IPS DF 4.7 (cell line): ENCODE measurements around the gene FNTB.

ENCODE experiments used
- DNase-seq: peaks from one replicate; pipeline ENCODE4 v3.0.0-alpha.2; 2013; ENCODE audit warnings: low spot score; ENCODE audit errors: extremely low read depth

The FNTB gene

DNA sequence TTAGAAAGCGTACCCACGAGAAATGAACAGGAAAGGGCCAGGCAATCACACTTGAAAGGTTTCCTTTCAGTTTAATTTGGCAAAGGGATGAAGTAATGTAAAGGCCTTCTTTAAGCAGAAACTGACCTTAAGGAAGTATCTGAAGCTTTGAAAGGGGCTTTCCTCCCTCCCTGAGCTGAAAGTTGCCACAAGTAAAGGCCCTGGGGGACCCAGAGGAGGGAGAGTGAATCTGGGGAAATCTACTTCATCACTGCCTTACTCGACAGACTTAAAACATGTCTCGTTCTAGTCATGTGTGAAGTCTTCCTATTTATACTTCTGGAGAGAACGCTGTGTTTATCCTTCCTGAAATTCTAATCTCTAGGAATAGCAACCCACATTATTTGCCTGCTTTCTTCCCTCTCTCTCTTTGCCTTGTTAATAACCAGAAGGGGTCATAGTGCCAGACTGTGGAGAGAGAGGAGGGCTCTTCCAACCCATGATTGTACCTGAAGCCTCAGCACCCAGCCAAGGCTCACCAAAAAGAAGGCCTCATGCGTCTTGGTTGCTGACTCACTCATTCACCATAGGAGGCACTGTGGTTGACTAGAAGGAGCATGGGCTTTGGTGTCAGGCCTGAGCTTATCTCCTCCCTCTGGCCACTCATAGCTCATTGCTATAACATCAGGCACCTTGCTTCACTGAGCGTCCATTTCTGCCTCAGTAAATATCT, 33.9 kb upstream of the FNTB start:
- no peak for DNase-seq

DNA sequence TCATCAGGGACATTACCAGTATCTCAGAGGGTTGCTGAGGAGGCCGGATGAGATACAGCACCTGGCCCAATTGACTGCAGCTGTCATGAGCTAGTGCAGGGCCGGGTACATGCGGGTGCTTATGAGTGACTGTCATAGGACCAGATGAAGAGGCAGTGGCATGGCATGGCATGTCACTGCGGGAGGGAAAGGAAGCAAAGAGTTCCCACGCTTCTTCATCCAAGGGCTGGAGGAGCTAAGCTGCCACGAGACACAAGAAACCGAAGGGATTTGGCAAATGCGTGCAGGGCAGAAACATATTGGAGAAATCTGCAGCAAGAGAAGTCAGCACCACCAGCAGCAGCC, 33.4 kb upstream of the FNTB start:
- DNase-seq = no peak

DNA sequence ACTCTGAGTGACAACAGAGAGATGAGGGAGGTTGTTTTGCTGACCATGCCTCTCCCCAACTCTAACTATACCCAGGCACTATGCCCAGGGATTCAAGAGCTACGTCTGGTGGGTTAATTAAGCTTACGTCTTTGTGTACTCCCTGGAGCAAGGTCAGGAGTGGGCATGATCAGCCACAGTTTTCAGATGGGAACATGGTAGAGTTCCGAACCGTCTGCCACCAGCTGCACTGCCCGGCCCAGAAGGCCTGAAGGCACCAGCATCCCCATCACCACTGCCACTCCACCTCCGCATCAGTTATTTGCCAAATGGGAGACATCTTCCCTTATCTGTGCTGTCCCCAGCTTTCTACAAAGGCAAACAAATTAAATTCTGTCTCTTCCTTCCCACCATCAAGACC, 33.0 kb upstream of the FNTB start:
- DNase-seq = no peak

DNA sequence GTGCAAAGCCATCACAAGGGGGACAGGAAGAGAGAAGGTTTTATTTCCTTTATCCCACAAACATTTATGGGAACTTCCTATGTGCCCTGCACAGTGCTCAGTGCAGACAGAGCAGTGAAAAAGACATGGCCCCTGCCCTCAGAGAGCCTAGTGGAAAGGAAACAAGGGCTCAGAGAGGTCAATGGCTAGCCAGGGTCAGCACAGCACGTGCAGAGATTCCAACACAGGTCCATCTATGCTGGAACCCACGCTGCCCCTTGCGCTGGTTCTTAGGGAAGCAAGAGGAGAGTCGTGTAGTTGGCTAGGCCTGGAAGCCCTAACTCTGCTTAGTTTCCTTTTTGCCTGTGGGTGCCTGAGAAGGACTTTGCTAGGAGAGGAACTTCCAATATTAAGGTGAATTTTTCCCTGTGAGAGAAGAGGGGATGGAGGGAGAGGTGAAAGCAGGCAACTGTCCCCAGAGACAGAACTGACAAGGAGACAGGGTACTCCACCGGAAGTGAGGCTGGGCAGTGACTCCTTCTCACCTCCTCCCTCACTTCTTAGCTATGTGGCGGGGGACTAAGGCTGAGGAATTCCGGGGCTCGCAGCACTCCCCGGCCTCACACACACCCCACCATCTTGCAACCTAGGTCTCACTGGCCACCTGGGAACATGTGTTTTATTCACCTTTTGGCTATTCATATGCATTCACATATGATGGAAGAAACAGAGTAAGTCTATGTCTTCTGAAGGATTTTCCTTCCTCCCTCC, 32.0 kb upstream of the FNTB start:
- DNase-seq = no peak

DNA sequence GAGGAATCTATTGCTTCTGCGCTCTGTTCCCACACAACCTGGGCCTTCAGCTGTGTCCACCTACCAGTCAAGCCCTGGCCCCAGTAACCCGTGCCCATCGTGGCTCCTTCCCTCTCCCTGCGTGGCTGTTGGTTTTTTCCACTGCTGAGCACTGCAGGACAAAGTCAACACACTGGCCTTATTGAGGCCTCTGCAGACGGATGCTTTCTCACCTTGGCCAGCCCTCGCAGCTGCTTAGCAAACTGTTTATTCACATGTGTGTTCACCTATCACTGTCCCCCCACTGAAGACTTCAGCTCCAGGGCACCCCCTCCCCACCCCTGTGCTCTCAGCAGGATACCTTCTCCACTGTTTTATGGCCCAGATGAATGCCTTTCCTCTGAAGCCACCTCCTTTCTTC, 31.4 kb upstream of the FNTB start:
- no peak for DNase-seq

DNA sequence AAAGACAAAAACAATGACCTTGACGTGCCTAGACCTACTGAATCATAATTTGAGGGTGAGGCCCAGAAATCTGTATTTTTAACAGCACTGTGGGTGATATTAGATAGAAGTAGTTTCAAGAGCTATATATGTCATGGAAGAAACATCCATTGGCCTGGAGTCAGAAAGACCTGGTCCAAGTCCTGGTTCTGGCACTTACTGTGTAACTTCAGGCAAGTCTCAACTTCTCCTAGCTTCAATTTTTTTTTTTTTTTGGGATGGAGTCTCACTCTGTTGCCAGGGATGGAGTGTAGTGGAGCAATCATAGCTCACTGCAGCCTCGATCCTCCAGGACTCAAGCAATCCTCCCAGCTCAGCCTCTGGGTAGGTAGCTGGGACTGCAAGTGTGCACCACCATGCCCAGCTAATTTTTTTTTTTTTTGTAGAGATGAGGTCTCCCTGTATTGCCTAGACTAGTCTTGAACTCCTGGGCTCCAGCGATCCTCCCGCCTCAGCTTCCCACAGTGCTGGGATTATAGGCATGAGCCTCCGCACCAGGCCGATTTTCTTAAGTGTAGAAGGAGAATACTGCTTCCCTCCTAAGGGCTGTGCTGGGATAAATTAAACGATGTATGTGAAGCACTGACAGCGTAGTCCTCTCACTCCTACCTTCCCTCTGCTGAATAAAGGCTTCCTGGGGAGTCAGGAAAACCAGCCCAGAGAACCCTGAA, 29.8 kb upstream of the FNTB start:
- no peak for DNase-seq

DNA sequence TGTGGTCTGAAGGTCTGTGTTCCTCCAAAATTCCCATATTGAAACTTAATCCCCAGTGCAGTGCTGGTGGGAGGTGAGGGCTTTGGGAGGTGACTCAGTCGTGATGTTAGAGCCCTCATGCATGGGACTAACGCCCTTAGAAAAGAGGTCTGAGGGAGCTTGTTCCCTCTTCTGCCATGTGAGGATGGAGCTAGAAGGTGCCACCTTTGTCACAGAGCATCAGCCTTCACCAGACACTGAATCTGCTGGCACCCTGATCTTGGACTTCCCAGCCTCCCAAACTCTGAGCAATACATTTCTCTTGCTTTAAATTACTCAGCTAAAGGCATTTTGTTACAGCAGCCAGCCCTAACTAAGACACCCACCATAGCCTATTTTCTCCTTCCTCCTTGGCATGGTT, 28.5 kb upstream of the FNTB start:
- DNase-seq = no peak

DNA sequence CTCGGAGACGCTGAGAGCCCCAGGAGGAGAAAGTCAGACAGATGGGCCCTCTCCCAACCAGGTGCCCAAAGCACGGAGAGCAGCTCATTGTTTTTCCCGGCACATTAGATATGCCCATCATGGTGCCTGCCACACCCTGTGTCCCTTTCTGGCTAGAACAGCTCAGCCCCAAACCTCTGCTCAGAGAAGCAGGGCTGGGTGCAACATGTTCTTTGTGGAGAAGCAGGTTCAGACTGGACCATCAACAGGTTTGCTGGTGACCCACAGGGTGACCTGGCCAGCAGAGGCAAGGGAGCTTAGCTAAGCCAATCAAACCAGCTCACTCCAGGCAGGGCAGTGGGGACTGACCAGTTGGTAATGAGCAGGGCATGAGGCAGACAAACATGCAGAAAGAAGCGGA, 28.0 kb upstream of the FNTB start:
- DNase-seq = no peak

DNA sequence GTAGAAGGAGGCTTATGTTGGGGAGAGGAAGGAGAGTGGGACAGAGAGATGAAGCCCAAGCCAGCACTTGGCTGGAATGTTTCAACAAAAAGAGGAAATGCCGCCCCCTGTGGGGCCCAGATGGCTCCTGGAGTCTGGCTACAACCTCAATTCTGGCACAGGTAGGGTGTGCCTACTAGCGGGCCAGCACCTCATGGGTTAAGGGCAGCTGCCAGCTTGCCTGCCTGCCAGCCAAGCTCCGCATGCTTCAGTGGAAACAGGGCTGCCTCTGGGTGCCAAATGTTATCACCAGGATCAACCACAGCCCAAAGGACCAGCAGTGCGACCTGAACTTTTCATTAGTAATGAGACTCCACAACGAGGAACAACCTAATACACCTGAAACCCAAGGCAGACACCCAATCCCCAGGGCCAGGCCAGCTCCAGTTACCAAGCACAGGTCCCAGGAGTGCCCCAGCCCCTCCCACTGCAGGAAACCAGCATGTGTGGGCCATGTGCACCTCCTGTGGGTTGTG, 25.9 kb upstream of the FNTB start:
- DNase-seq = peak; percentile 49

DNA sequence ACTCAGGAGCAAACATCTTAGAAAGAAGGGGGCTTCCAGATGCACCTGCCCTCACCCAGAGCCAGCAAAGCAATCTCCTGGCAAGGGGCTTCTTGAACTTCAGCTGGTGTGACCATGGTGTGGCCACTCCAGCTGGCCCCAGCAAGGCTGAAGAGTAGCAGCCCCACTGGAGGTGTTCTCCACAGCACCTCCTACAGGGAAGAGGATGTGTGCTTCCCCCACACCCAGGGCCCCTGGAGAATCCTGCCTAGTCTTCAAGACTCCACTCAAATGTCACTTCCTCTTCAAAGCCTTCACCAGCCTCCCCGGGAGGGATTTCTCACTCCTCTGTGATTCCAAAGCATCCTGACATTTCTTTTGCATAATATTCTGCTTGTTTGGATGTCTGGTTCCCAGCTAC, 23.1 kb upstream of the FNTB start:
- DNase-seq = no peak

DNA sequence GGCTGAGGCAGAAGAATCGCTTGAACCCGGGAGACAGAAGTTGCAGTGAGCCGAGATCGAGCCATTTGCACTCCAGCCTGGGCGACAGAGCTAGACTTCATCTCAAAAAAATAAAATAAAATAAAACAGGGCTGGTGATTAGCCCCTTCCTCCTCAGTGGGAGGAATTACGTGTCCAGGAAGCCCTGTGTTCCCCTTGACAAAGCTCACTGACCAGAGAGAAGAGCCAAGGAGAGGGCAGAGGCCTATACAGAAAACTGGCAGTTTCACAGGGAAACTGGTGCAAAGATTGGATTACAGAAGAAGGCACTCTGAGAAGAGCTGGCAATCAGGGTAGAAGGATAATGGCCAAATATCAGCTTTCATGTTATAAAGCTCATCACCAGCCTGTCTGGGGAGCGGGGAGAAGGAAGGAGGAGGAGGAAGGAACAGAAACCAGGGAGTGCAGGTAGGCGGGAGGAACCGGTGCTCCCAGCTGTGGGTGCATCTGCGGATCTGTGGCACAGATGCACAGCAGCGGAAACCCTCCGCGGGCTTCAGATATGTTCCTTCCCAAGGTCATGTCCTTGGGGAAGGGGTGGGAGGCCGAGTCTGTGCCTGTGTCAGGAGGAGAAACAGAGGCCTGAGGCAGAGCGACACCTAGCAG, 21.2 kb upstream of the FNTB start:
- DNase-seq = no peak

DNA sequence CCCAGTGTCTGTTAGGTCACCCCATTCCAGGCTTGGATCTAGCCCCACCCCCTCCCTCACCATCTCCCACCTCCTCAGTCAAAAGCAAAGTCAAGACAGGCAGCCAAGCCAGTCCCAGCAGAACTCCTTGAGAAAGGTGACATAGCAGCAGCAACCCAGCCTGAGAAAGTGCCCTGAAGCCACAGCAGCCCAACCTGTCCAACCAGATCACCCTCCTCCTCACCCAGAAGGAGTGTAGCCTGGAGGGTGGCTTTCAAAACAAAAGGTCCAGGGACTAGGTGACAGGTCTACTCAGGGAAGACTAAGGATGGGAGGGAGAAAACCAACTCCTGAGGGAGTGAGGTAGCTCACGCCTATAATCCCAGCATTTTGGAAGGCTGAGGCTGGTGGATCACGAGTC, 19.7 kb upstream of the FNTB start:
- no peak for DNase-seq

DNA sequence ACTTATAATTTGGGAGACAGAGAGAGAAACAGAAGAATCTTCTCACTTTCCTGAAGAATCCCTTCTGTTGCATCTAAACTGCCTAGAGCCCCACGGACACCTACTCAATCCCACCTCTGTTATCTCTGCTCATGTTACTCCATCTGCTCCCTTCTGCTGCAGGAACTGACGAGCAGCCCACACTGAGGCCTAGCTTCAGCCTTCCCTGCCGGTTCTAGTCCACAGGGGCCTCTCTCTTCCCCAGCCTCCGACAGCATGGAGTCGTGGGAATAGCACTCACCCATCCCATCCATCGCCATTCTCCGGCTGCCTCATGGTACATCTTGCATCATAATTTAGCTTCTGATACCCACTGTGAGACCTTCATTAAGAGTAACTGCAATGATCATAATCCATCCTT, 18.5 kb upstream of the FNTB start:
- no peak for DNase-seq

DNA sequence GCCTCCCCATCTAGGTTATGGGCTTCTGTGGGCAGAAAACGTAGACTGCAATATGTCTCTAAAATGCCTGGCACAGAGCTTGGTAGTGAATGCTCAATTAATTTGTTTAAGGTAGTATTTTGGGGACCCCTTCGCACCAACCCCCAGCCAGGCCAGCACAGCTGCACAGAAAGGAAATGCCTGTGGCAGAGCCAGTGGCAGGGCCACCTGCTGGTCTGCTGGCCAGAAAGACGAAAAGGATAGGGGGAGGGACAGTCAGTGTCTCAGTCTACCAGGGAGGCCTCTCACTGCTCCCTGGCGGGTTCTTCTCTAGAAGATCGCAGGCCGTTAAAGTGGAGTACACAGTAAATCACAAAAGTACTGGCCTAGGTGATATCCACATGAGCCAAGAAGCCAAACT, 18.0 kb upstream of the FNTB start:
- no peak for DNase-seq

DNA sequence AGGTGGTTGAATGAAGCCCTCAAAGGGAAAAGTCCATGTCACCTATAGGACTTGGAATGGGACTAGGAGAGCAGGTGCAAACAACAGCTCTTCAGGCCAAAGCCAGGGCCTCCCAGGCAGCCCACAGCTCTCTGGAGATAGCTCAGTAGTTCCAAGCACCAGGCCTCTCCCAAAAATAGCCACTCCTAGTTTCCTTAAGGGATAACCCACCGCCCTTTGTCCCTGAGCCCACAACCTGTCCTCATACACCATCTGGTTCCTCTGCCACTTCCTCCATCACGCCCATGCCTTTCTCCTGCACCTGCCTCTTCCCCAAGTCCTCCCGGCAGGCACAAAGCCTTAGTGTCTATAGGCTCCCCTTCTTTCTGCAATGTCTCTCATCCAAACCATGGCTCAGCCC, 16.7 kb upstream of the FNTB start:
- no peak for DNase-seq

DNA sequence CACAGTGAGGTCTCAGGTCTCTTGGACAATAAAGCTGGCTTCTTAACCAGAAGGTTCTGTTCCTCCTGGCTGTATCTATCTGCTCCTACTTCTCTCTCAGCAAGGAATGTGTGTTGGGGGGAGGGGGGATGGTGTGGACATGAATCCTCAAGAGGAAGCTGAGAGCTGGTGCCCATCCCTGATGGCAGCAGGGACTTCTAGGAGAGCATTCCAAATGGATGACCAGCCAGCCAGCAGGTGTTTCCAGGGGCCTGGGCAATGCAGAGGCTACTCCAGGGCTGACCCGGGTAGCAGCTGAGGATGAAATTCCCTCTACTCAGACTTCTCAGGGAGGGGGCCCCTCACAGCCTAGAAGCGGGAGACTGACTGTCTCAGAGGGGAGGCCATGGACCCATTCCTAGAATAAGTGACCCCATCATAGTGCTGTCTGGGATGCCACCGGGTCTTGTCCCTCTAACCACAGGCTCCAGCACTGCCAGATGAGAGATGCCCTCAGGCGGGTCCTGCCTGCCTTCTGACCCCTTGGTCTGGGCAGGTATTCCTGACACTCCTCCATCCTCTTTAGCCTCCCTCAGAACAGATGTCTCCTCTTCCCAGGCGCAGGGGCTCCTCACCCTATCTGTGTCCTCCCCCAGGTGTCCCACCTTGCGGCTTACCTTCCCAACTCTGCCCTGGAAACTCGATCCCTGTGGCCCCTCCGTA, 15.8 kb upstream of the FNTB start:
- DNase-seq = no peak

DNA sequence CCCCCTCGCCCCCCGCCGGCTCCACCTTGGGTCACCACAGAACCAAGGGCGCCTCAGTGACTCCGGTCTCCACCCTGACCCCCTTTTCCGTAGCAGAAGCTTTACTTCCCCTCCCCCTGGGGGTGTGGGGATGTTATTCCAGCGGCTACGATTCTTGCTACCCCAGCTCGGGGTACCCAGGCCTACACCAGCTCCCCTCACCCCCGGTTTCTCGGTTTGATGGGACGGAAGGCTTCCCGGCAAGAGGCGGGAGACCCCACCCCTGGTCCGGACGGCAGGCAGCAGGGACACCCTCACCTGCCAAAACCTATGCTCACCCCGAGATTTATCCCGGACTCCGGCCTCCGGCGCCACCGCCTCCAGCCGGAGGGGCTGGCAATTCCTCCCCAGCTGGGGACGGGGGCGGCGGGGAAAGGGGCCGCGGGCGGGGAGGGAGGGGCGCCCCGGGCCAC, 15.2 kb upstream of the FNTB start:
- no peak for DNase-seq

DNA sequence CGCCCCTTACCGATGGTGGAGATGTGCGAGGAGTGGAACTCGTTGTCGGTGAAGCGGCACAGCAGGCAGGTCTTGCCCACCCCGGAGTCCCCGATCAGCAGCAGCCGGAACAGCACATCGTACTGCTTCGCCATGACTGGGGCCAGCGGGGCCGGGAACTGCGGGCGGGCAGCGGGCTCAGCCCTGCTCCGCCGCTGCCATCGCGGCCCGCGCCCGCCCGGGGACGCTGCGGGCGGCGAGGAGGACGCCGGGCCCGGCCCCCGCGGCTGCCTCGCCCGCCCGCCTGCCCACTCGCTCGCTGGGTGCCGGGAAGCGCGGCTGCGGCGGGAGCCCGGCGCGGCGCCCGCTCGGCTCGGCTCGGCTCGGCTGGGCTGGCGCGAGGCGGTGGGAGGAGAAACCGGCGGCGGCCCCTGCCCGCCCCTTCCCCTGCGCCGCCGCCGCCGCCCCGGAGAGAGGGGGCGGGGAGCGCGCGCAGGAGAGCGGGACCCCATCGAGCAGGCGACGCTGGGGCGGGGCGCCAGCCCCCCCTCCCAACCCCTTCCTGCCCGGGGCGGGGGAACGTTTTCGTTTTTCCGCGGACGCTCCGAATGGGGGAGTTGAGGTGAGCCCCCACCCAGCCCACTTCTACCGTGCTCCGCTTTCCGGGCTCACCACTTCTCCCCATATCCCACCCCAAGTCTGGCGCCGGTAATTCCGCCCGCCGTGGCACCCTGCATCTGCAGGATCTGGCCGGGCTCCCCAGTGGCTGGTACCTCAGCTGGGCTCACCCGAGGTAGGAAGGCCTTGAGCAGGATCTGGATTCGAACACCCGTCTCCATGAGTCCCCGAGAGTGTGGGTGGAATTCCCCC, 14.5 kb upstream of the FNTB start, which contains the start of gene RAB15:
TSS of gene RAB15 (minus strand) at position 394 of the 849 bp plus-strand sequence. CDS start at position 134, 260 bp downstream.
- no peak for DNase-seq

DNA sequence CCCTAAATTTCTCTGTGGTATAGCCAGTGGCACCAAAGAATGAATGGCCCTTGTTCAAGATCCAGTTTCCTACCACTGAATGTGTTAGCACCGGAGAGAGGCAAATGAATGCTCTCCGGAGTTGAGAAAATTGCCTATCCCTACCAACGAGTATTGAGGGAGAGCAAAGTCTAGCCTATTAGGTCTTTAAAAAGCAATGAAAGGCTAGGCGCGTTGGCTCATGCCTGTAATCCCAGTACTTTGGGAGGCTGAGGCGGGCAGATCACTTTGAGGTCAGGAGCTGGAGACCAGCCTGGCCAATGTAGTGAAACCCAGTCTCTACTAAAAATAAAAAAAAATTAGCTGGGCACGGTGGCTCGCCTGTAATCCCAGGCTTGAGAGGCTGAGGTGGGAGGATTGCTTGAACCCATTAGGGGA, 13.7 kb upstream of the FNTB start:
- DNase-seq = no peak

DNA sequence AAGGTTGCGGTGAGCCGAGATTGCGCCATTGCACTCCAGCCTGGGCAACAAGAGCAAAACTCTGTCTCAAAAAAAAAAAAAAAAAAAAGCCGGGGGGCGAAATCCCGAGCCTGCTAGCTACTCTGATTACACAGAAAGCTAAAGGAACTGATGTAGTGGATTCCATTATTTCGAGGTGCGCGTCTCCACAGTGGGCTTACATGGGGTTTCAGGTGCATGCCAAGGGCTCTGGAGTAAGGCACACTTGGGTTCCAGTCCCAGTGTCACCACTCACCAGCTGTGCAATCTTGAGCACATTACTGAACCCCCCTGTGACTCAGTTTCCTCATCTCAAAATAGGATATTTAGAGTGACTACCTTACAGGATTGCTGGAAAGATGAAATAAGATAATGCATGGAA, 12.9 kb upstream of the FNTB start:
- no peak for DNase-seq
